Measurements from ENCODE around the gene ABHD6. TPM values are rescaled to one million over a fixed set of nuclear protein-coding genes. Genes with fewer than 3 reads are reported as not detected.

The ABHD6 gene
- total RNA-seq, 1 experiment from 2014 or later = 12.7 TPM

DNA sequence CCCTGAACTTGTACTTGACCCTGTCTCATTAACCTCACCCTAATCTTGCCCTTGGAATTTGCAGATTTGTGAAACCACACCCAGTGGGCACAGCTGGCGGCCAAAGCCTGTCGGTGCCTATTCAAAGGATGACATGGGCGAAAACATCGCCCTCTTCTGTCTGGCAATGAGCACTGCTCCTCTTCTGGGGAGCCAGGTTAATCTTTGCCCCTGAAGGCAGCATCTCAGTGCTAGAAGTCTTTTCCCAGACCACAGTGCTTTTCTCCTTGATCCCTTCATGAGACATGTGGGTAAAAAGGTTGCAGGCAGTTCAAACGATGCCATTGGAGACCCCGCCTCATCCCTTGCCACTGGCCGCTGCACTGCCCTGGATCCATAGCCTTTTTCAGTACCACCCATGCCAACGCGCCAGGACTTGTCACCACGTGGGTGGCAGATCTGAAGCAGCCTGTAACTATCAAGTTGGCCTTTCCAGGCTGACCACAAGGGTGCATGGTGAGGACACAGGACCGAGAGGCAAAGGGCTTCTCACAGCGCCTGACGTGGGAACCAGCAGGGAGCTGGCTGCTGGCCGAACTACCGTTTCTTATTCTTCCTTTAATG is 20.3 kb upstream of the ABHD6 start (continued):
- TF ChIP-seq YY1 (IDR thresholded peaks at IDR 0.05; ENCODE audit: extremely low read depth, insufficient replicate concordance, low read depth, low read length) (peak; percentile 44), JUND (IDR thresholded peaks at IDR 0.05) (no peak), SIN3A (IDR thresholded peaks at IDR 0.05; ENCODE audit: low read depth) (peak; percentile 49; the same call in 1 of the 2 replicates), POLR2AphosphoS5 (IDR thresholded peaks at IDR 0.05; ENCODE audit: low read depth, low read length) (peak; percentile 27; the same call in 1 of the 2 replicates), TCF7L2 (IDR thresholded peaks at IDR 0.05; ENCODE audit: borderline replicate concordance, extremely low read depth, insufficient read depth, insufficient read length) (peak; percentile 68), ELF1 (IDR thresholded peaks at IDR 0.05; ENCODE audit: borderline replicate concordance, low read depth) (no peak), ZFX (IDR thresholded peaks at IDR 0.05) (no peak), SP1 (IDR thresholded peaks at IDR 0.05; ENCODE audit: low read depth) (peak; percentile 39; the same call in 1 of the 2 replicates), SRF (IDR thresholded peaks at IDR 0.05; ENCODE audit: low read depth) (no peak), EGR1 (IDR thresholded peaks at IDR 0.05; ENCODE audit: low read depth) (peak; percentile 81), CEBPB (IDR thresholded peaks at IDR 0.05; ENCODE audit: low read depth) (no peak), POLR2A (IDR thresholded peaks at IDR 0.05; ENCODE audit: borderline replicate concordance, extremely low read depth, insufficient read depth, insufficient read length) (no peak)
- TF ChIP-seq, protein P1, sequence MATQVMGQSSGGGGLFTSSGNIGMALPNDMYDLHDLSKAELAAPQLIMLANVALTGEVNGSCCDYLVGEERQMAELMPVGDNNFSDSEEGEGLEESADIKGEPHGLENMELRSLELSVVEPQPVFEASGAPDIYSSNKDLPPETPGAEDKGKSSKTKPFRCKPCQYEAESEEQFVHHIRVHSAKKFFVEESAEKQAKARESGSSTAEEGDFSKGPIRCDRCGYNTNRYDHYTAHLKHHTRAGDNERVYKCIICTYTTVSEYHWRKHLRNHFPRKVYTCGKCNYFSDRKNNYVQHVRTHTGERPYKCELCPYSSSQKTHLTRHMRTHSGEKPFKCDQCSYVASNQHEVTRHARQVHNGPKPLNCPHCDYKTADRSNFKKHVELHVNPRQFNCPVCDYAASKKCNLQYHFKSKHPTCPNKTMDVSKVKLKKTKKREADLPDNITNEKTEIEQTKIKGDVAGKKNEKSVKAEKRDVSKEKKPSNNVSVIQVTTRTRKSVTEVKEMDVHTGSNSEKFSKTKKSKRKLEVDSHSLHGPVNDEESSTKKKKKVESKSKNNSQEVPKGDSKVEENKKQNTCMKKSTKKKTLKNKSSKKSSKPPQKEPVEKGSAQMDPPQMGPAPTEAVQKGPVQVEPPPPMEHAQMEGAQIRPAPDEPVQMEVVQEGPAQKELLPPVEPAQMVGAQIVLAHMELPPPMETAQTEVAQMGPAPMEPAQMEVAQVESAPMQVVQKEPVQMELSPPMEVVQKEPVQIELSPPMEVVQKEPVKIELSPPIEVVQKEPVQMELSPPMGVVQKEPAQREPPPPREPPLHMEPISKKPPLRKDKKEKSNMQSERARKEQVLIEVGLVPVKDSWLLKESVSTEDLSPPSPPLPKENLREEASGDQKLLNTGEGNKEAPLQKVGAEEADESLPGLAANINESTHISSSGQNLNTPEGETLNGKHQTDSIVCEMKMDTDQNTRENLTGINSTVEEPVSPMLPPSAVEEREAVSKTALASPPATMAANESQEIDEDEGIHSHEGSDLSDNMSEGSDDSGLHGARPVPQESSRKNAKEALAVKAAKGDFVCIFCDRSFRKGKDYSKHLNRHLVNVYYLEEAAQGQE (IDR thresholded peaks at IDR 0.05; ENCODE audit: low read depth) = no peak

DNA sequence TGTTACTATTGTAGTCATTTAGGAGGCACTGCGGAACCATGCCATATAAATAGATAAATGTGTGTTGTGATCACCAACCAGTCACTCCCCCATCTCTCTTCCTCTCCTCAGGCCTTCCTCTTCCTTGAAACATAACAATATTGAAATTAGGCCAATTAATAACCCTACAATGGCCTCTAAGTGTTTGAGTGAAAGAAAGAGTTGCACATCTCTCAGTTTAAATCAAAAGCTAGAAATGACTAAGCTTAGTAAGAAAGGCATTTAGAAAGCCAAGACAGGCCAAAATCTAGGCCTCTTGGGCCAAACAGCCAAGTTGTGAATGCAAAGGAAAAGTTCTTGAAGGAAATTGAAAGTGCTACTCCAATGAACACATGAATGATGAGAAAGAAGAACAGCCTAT is 18.7 kb upstream of the ABHD6 start:
- no peak overlapping the region for H3K4me2 ChIP-seq (ENCODE audit: low read length)
- ATAC-seq (no peak), DNase-seq (ENCODE audit: low read depth, low spot score) (no peak)
- no TSS peak for BruUV-seq (replicated peaks)
- no peaks in the 10 kb centered on the region for H4K20me1 ChIP-seq (ENCODE audit: insufficient read depth)
- RAD21 ChIA-PET (ENCODE audit: low non-redundant PET in 1 of 2, low total read pairs in 2 of 2, uncharacterized antibody in 2 of 2, unreplicated experiment in 2 of 2) = no interaction called here
- H3K27ac ChIP-seq (ENCODE audit: low read depth, low read length) = no peak overlapping the region
- H3K79me2 ChIP-seq (ENCODE audit: insufficient read depth, low read length) = no peaks in the 10 kb centered on the region
- CTCF ChIA-PET = interaction anchor here (0.6 to 3.5 kb wide), 2 partner anchors 10 to 1102 kb away, joined by 4 to 28 read pairs; no protein-coding TSS in a partner anchor
- peaks cover 18 to 41% of the 10 kb centered on the region in 2 experiments for H3K4me1 ChIP-seq (ENCODE audit: control insufficient read depth in 1 of 2, insufficient read depth in 2 of 2, low read length in 2 of 2)
- no peaks in the 10 kb centered on the region for H3K9me2 ChIP-seq (ENCODE audit: insufficient read depth)
- TF ChIP-seq, protein P2, sequence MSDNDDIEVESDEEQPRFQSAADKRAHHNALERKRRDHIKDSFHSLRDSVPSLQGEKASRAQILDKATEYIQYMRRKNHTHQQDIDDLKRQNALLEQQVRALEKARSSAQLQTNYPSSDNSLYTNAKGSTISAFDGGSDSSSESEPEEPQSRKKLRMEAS (IDR thresholded peaks at IDR 0.05) = no peak
- TF ChIP-seq JUND (IDR thresholded peaks at IDR 0.05) (no peak), TCF7L2 (IDR thresholded peaks at IDR 0.05; ENCODE audit: borderline replicate concordance, extremely low read depth, insufficient read depth, insufficient read length) (no peak), SRF (IDR thresholded peaks at IDR 0.05; ENCODE audit: low read depth) (no peak), ELF1 (IDR thresholded peaks at IDR 0.05; ENCODE audit: borderline replicate concordance, low read depth) (no peak), RAD21 (IDR thresholded peaks at IDR 0.05; ENCODE audit: low read depth) (no peak)
- TF ChIP-seq, protein P1 (IDR thresholded peaks at IDR 0.05; ENCODE audit: low read depth) = no peak
- no peak overlapping the region for H3K4me3 ChIP-seq (replicated peaks in 1 of 2; ENCODE audit: low read depth in 1 of 2, low read length in 2 of 2)
- H3K9ac ChIP-seq (ENCODE audit: low read length) = no peak overlapping the region
- intact Hi-C loops (cut with micrococcal nuclease) = no loop called here
- H3K36me3 ChIP-seq (ENCODE audit: control insufficient read depth in 1 of 2, insufficient read depth in 2 of 2, low read length in 2 of 2) = no peaks in the 10 kb centered on the region
- POLR2A ChIA-PET = no interaction called here
- H2AFZ ChIP-seq (ENCODE audit: low read depth, low read length, poor library complexity, severe bottlenecking) = no peak overlapping the region
- H3K27me3 ChIP-seq (ENCODE audit: insufficient read depth, low read length) = no peaks in the 10 kb centered on the region
- no peaks in the 10 kb centered on the region for H3K9me3 ChIP-seq (ENCODE audit: control insufficient read depth in 1 of 2, insufficient read depth in 1 of 2, low read depth in 1 of 2, low read length in 2 of 2)
